Measurements from ENCODE around the gene CLDN12. TPM values are rescaled to one million over a fixed set of nuclear protein-coding genes. Genes with fewer than 3 reads are reported as not detected.
"Not testable (repeated sequence)": the region's sequence is repeated elsewhere in the genome, so short reads cannot be mapped to it uniquely, and the experiment has no call there.

Gene CLDN12
- polyA plus RNA-seq, 4 donors, result 43.4 to 54.2 (median 52.2) TPM

GRCh38 chr7:90430614-90431460 is 27.6 kb downstream of the CLDN12 start:
- peak in 1 of 4 donors; percentile 5 for DNase-seq (ENCODE audit: low read depth in 4 of 4, low spot score in 3 of 4)

DNA sequence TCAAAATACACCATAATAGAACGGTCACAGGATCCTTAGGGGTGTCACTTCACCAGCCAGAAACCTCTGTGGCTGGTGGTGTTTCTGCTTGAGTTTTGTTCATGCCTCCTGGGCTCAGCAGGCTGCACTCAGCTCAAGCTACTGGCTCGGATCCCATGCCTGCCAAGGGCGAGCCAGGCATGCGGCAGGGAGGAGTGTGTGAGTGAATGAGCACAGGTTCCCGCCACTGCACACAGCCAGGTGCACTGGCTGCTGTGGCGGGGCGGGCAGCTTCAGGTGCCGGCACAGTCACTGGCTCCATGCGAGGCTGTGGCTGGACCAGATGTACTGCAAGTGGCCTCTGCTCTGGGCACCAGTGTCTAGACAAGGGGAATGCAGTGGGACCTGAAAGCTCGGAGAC is 29.5 kb downstream of the CLDN12 start:
- DNase-seq (ENCODE audit: low read depth in 4 of 4, low spot score in 3 of 4), result no peak

DNA sequence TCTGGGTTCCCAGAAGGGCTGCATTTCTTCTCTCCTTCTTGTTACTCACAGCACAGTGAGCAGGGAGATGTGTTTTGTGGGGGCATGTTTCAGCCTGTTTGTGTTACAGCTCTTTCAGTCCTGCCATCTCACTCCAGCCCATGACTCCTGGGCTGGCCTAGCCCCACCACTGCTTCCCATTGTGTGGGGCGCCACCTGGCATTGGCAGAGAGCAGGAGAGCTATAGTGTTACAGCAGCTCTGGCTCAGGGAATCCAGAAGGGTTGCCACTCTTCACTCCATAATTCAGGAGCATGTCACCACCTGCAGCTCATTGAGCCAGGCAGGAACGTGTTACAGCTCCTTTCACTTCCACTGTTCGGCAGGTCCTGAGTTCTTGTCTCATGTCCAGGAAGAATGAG is 30.0 kb downstream of the CLDN12 start:
- DNase-seq (ENCODE audit: low read depth in 4 of 4, low spot score in 3 of 4), result no peak

DNA sequence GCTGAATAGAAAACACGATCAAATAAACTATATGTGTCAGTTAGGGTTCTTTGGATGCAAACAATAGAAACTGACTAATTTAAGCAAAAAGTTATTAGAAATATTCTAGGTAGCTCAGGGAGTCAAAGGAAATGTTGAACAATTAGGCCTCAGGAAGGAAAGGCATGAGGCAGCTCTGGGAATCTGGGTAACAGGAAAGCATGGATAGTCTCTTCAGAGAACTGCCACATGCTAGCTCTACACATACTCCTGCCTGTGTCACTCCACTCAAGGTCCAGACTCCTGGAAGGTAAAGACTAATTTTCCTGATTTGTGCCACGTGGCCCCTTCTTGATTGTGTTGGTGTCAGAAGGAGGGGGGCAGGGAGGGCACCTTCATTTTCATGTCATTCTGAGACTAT is 42.4 kb downstream of the CLDN12 start:
- no peak for DNase-seq (ENCODE audit: low read depth in 4 of 4, low spot score in 3 of 4)

- DNase-seq (ENCODE audit: low read depth in 4 of 4, low spot score in 3 of 4), result no peak
These were observed 43.1 kb downstream of the CLDN12 start for GRCh38 chr7:90446137-90446899.

GRCh38 chr7:90453259-90453891 is 50.1 kb downstream of the CLDN12 start:
- DNase-seq (ENCODE audit: low read depth in 4 of 4, low spot score in 3 of 4), result no peak

GRCh38 chr7:90453931-90454330 is 50.7 kb downstream of the CLDN12 start:
- no peak for DNase-seq (ENCODE audit: low read depth in 4 of 4, low spot score in 3 of 4)

DNA sequence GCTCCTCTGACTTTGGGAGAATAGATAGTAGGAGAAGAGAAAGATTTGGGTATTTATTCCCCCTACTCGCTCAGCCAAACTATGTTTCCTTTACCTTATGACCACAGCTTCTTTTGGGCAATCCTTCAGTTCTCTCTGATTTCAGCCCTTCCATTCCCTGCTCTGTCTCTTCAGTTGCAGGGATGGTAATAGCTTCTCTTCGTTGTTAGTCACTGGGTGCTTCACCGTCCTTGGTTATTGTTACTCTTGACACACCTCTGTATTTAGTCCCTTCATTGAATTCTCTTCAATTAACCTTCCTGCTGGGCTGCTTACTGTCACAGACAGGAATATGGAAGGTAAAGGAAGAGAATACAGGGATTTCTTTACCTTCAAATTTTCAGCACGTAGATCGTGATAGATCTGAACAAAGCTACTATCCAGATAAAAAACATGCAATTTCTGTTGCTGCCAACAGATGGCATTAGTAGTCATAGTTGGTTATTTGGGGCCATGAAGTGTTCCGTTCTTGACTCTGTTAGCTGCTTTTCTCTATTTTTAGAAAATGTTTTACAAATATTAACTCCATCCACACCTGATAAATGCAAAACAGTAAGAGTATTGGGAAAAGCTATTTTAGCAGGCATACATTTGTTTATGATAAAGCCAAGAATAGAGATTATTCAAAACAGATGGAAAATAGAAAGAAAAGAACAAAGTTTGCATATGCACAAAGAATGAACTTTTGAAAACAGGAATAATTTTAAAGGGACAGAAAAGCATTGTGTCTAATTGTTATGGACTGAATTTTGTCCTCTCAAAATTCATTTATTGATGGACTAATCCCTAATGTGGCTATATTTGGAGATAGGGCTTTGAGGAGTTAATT is 52.1 kb downstream of the CLDN12 start:
- peak in 3 of 4 donors; percentile 25 to 38 (median 31) for DNase-seq (ENCODE audit: low read depth in 4 of 4, low spot score in 3 of 4)

GRCh38 chr7:90458104-90458503 is 54.8 kb downstream of the CLDN12 start:
- no peak for DNase-seq (ENCODE audit: low read depth in 4 of 4, low spot score in 3 of 4)

- no peak for DNase-seq (ENCODE audit: low read depth in 4 of 4, low spot score in 3 of 4)
These were observed 56.6 kb downstream of the CLDN12 start for GRCh38 chr7:90459888-90460287.

- no peak for DNase-seq (ENCODE audit: low read depth in 4 of 4, low spot score in 3 of 4)
These were observed 58.0 kb downstream of the CLDN12 start for GRCh38 chr7:90461219-90461618.

DNA sequence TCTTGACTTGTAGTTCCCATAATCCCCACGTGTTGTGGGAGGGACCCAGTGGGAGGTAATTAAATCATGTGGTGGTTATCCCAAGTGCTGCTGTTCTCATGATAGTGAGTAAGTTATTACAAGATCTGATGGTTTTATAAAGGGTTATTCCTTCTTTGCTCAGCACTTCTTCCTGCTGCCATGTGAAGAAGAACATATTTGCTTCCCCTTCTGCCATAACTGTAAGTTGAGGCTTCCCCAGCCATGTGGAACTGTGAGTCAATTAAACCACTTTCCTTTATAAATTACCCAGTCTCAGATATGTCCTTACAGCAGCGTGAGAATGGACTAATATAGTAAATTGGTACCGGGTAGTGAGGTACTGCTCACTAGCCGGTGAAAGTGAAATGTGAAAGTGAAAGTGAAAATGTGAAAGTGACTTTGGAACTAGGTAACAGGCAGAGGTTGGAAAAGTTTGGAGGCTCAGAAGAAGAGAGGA is 59.9 kb downstream of the CLDN12 start:
- DNase-seq (ENCODE audit: low read depth in 4 of 4, low spot score in 3 of 4), result not testable (repeated sequence)

Other genes starting within 250 kb of the CLDN12 start
- 10 to 100 TPM; 11.0 to 13.6 (median 11.2) TPM for gene STEAP1, start 249.0 kb upstream of the CLDN12 start, polyA plus RNA-seq (ENCODE audit: insufficient read length in 4 of 4)
- gene STEAP2, start 191.7 kb upstream of the CLDN12 start, polyA plus RNA-seq (ENCODE audit: insufficient read length in 4 of 4), result 10 to 100 TPM; 11.3 to 17.6 (median 12.0) TPM
- 10 to 100 TPM; 13.5 to 19.4 (median 15.6) TPM for gene CFAP69, start 158.3 kb upstream of the CLDN12 start, polyA plus RNA-seq (ENCODE audit: insufficient read length in 4 of 4)
- under 1 TPM; 0.30 to 0.90 (median 0.35) TPM for gene FAM237B, start 82.2 kb upstream of the CLDN12 start, polyA plus RNA-seq (ENCODE audit: insufficient read length in 4 of 4)
- 10 to 100 TPM; 24.3 to 32.1 (median 29.5) TPM for gene GTPBP10, start 56.7 kb upstream of the CLDN12 start, polyA plus RNA-seq (ENCODE audit: insufficient read length in 4 of 4)
- not detected for gene PTTG1IP2, start 66.2 kb downstream of the CLDN12 start, polyA plus RNA-seq (ENCODE audit: insufficient read length in 4 of 4)
- gene CDK14, start 192.9 kb downstream of the CLDN12 start, polyA plus RNA-seq (ENCODE audit: insufficient read length in 4 of 4), result 10 to 100 TPM; 30.3 to 39.1 (median 37.5) TPM

All from right renal pelvis (tissue), 4 donors.